Activated B cell treated with CpG ODN at 0.5 μM for 24 hours (primary cell): ENCODE data around the gene SNX8. TPM values are rescaled to one million over a fixed set of nuclear protein-coding genes. Genes with fewer than 3 reads are reported as not detected.
A peak's percentile ranks its signal among the peaks of the same experiment; 100 is the strongest.

Source experiments
- ATAC-seq: fragments of 200-7000 bp; cut with Tn5 transposase; one replicate; pipeline ENCODE4 v1.10.0; 2021; ENCODE audit warnings: low read depth, mild to moderate bottlenecking, moderate library complexity
- CTCF ChIA-PET: fragments of 350-600 bp; sonication (Branson Sonifier 250); formaldehyde crosslinking; loops from one replicate; lab custom pipeline; 2021; ENCODE audit warnings: antibody characterized with exemption; lab: Charles Lee
- POLR2A ChIA-PET: fragments of 350-600 bp; sonication (Branson Sonifier 250); formaldehyde crosslinking; loops from one replicate; lab custom pipeline; 2021; ENCODE audit warnings: antibody characterized with exemption; lab: Charles Lee
- DNase-seq: peaks from one replicate; pipeline ENCODE4 v3.0.0; 2022
- H3K27ac Mint-ChIP-seq: one replicate; pipeline ENCODE4 v1.8.0; 2020; ENCODE audit warnings: mixed read lengths
- H3K27me3 Mint-ChIP-seq: one replicate; pipeline ENCODE4 v1.8.0; 2021; ENCODE audit warnings: mixed read lengths
- H3K36me3 Mint-ChIP-seq: one replicate; pipeline ENCODE4 v1.8.0; 2021; ENCODE audit warnings: low read depth, mixed read lengths
- H3K4me1 Mint-ChIP-seq: one replicate; pipeline ENCODE4 v1.8.0; 2021; ENCODE audit warnings: mixed read lengths
- H3K4me3 Mint-ChIP-seq: one replicate; pipeline ENCODE4 v1.8.0; 2020; ENCODE audit warnings: mild to moderate bottlenecking, mixed read lengths
- H3K9me3 Mint-ChIP-seq: one replicate; pipeline ENCODE4 v1.8.0; 2020; ENCODE audit warnings: mixed read lengths
- CTCF ChIP-seq: fragments of 200-600 bp; IDR thresholded peaks from one replicate; pipeline ENCODE4 v1.8.0; 2022; ENCODE audit warnings: antibody characterized with exemption, mild to moderate bottlenecking
- intact Hi-C: fragments of 100-400 bp; cut with micrococcal nuclease; formaldehyde crosslinking; loops from one replicate; pipeline ENCODE4 v1.15.1; 2024
- total RNA-seq: library from RNA; stranded (reverse); gene quantifications from 2 replicates; pipeline ENCODE4 v1.2.3, GENCODE V29; 2022

Gene SNX8
- total RNA-seq, 1 donor from 2014 or later = 175 TPM

GRCh38 chr7:2279896-2280295 is 34.3 kb downstream of the SNX8 start:
- DNase-seq = no peak
- ChIA-PET CTCF (interaction anchor here (0.6 kb wide), 1 partner anchor 16 kb away, joined by 5 read pairs; no protein-coding TSS in a partner anchor), POLR2A (interaction anchor here (0.6 to 0.8 kb wide), 5 partner anchors 9 to 34 kb away, joined by 3 to 9 read pairs (median 3); no protein-coding TSS in a partner anchor)
- Mint-ChIP-seq H3K36me3 (peaks cover 39% of the 10 kb centered on the region), H3K4me3 (no peak overlapping the region), H3K4me1 (peaks cover 35% of the 10 kb centered on the region), H3K9me3 (no peaks in the 10 kb centered on the region), H3K27ac (no peak overlapping the region), H3K27me3 (no peaks in the 10 kb centered on the region)
- no peak for TF ChIP-seq CTCF
- no peak for ATAC-seq
- intact Hi-C loops = no loop called here

GRCh38 chr7:2278026-2278425 is 36.2 kb downstream of the SNX8 start:
- CTCF ChIA-PET = interaction anchor here (1.4 kb wide), 1 partner anchor 70 kb away, joined by 4 read pairs; no protein-coding TSS in a partner anchor
- Mint-ChIP-seq H3K27me3 (no peaks in the 10 kb centered on the region), H3K4me1 (peaks cover 30% of the 10 kb centered on the region), H3K9me3 (no peaks in the 10 kb centered on the region), H3K36me3 (peaks cover 47% of the 10 kb centered on the region), H3K4me3 (no peak overlapping the region), H3K27ac (peak overlapping the region; percentile 37)
- DNase-seq (no peak), ATAC-seq (no peak)
- TF ChIP-seq CTCF = no peak
- POLR2A ChIA-PET = no interaction called here
- intact Hi-C loops = no loop called here

GRCh38 chr7:2276107-2276506 is 38.1 kb downstream of the SNX8 start:
- Mint-ChIP-seq H3K4me1 (peaks cover 15% of the 10 kb centered on the region), H3K4me3 (no peak overlapping the region), H3K27ac (no peak overlapping the region), H3K27me3 (no peaks in the 10 kb centered on the region), H3K9me3 (no peaks in the 10 kb centered on the region), H3K36me3 (peaks cover 58% of the 10 kb centered on the region)
- TF ChIP-seq CTCF = no peak
- ChIA-PET CTCF (no interaction called here), POLR2A (interaction anchor here (0.6 to 0.7 kb wide), 2 partner anchors 80 to 726 kb away, joined by 3 to 4 read pairs; no protein-coding TSS in a partner anchor)
- ATAC-seq (no peak), DNase-seq (no peak)
- intact Hi-C loops = no loop called here

GRCh38 chr7:2275101-2275500 is 39.1 kb downstream of the SNX8 start:
- TF ChIP-seq CTCF = no peak
- DNase-seq (no peak), ATAC-seq (no peak)
- Mint-ChIP-seq H3K27me3 (no peaks in the 10 kb centered on the region), H3K4me1 (peaks cover 9% of the 10 kb centered on the region), H3K4me3 (no peak overlapping the region), H3K27ac (no peak overlapping the region), H3K9me3 (no peaks in the 10 kb centered on the region), H3K36me3 (peaks cover 66% of the 10 kb centered on the region)
- POLR2A ChIA-PET = interaction anchor here (0.6 kb wide), 2 partner anchors 13 to 781 kb away, joined by 3 to 4 read pairs; no protein-coding TSS in a partner anchor
- CTCF ChIA-PET = no interaction called here
- intact Hi-C loops = no loop called here

- DNase-seq (no peak), ATAC-seq (no peak)
- TF ChIP-seq CTCF = no peak
- no peak overlapping the region for H3K4me3 Mint-ChIP-seq
- intact Hi-C loops = no loop called here
- H3K36me3 Mint-ChIP-seq = peaks cover 67% of the 10 kb centered on the region
- ChIA-PET POLR2A (interaction anchor here (0.8 kb wide), 1 partner anchor 39 kb away, joined by 4 read pairs; no protein-coding TSS in a partner anchor), CTCF (no interaction called here)
- no peaks in the 10 kb centered on the region for H3K27me3 Mint-ChIP-seq
- H3K27ac Mint-ChIP-seq = no peak overlapping the region
- no peaks in the 10 kb centered on the region for H3K9me3 Mint-ChIP-seq
- peaks cover 4% of the 10 kb centered on the region for H3K4me1 Mint-ChIP-seq
These were observed 39.6 kb downstream of the SNX8 start for GRCh38 chr7:2274666-2275065.
